Measurements from ENCODE around the gene RSPH1. TPM values are rescaled to one million over a fixed set of nuclear protein-coding genes. Genes with fewer than 3 reads are reported as not detected.

RSPH1 gene
- total RNA-seq, 1 donor, result not detected

- Histone ChIP-seq H3K4me1 (ENCODE audit: insufficient read depth, low read length) (peaks cover 12% of the 10 kb centered on the region), H3K36me3 (ENCODE audit: insufficient read depth, low read length) (no peaks in the 10 kb centered on the region), H3K79me2 (ENCODE audit: insufficient read depth, low read length) (no peaks in the 10 kb centered on the region), H4K20me1 (ENCODE audit: insufficient read depth, low read length) (no peaks in the 10 kb centered on the region), H3K27ac (ENCODE audit: low read depth, low read length) (no peak overlapping the region), H3K9me3 (ENCODE audit: low read depth, low read length) (no peaks in the 10 kb centered on the region), H3K27me3 (ENCODE audit: insufficient read depth, low read length) (no peaks in the 10 kb centered on the region), H3K4me2 (ENCODE audit: insufficient read depth, low read length) (no peak overlapping the region), H3K4me3 (ENCODE audit: insufficient read depth, low read length) (no peak overlapping the region), H2AFZ (ENCODE audit: low read length) (no peak overlapping the region)
- DNase-seq (ENCODE audit: insufficient read length, low spot score, missing footprints), result no peak
- no peak for TF ChIP-seq CTCF (IDR thresholded peaks at IDR 0.05; ENCODE audit: extremely low read depth, low read depth, low read length)
Measured at GRCh38 chr21:42493109-42494060, 2.6 kb downstream of the RSPH1 start.

- no peaks in the 10 kb centered on the region for H3K36me3 ChIP-seq (ENCODE audit: insufficient read depth, low read length)
- H3K79me2 ChIP-seq (ENCODE audit: insufficient read depth, low read length), result no peaks in the 10 kb centered on the region
- no peak for DNase-seq (ENCODE audit: insufficient read length, low spot score, missing footprints)
- no peak overlapping the region for H2AFZ ChIP-seq (ENCODE audit: low read length)
- no peaks in the 10 kb centered on the region for H3K9me3 ChIP-seq (ENCODE audit: low read depth, low read length)
- H4K20me1 ChIP-seq (ENCODE audit: insufficient read depth, low read length), result no peaks in the 10 kb centered on the region
- no peak overlapping the region for H3K27ac ChIP-seq (ENCODE audit: low read depth, low read length)
- H3K27me3 ChIP-seq (ENCODE audit: insufficient read depth, low read length), result no peaks in the 10 kb centered on the region
- TF ChIP-seq CTCF (IDR thresholded peaks at IDR 0.05; ENCODE audit: extremely low read depth, low read depth, low read length), result no peak
- H3K4me1 ChIP-seq (ENCODE audit: insufficient read depth, low read length), result peaks cover 12% of the 10 kb centered on the region
- no peak overlapping the region for H3K4me2 ChIP-seq (ENCODE audit: insufficient read depth, low read length)
- H3K4me3 ChIP-seq (ENCODE audit: insufficient read depth, low read length), result no peak overlapping the region
Measured at GRCh38 chr21:42492201-42492600, 3.8 kb downstream of the RSPH1 start.

- no peak for DNase-seq (ENCODE audit: insufficient read length, low spot score, missing footprints)
- H4K20me1 ChIP-seq (ENCODE audit: insufficient read depth, low read length), result no peaks in the 10 kb centered on the region
- H2AFZ ChIP-seq (ENCODE audit: low read length), result no peak overlapping the region
- H3K9me3 ChIP-seq (ENCODE audit: low read depth, low read length), result no peaks in the 10 kb centered on the region
- H3K79me2 ChIP-seq (ENCODE audit: insufficient read depth, low read length), result no peaks in the 10 kb centered on the region
- H3K4me2 ChIP-seq (ENCODE audit: insufficient read depth, low read length), result no peak overlapping the region
- H3K36me3 ChIP-seq (ENCODE audit: insufficient read depth, low read length), result no peaks in the 10 kb centered on the region
- H3K27me3 ChIP-seq (ENCODE audit: insufficient read depth, low read length), result no peaks in the 10 kb centered on the region
- no peak overlapping the region for H3K27ac ChIP-seq (ENCODE audit: low read depth, low read length)
- TF ChIP-seq CTCF (IDR thresholded peaks at IDR 0.05; ENCODE audit: extremely low read depth, low read depth, low read length), result no peak
- peaks cover 7% of the 10 kb centered on the region for H3K4me1 ChIP-seq (ENCODE audit: insufficient read depth, low read length)
- no peak overlapping the region for H3K4me3 ChIP-seq (ENCODE audit: insufficient read depth, low read length)
Measured at GRCh38 chr21:42491328-42491727, 4.7 kb downstream of the RSPH1 start.

- no peaks in the 10 kb centered on the region for H3K36me3 ChIP-seq (ENCODE audit: insufficient read depth, low read length)
- H3K4me3 ChIP-seq (ENCODE audit: insufficient read depth, low read length), result no peak overlapping the region
- H2AFZ ChIP-seq (ENCODE audit: low read length), result no peak overlapping the region
- H3K79me2 ChIP-seq (ENCODE audit: insufficient read depth, low read length), result no peaks in the 10 kb centered on the region
- H3K9me3 ChIP-seq (ENCODE audit: low read depth, low read length), result no peaks in the 10 kb centered on the region
- H3K27me3 ChIP-seq (ENCODE audit: insufficient read depth, low read length), result no peaks in the 10 kb centered on the region
- H3K4me1 ChIP-seq (ENCODE audit: insufficient read depth, low read length), result peaks cover 5% of the 10 kb centered on the region
- no peak for DNase-seq (ENCODE audit: insufficient read length, low spot score, missing footprints)
- TF ChIP-seq CTCF (IDR thresholded peaks at IDR 0.05; ENCODE audit: extremely low read depth, low read depth, low read length), result no peak
- no peak overlapping the region for H3K27ac ChIP-seq (ENCODE audit: low read depth, low read length)
- H3K4me2 ChIP-seq (ENCODE audit: insufficient read depth, low read length), result no peak overlapping the region
- no peaks in the 10 kb centered on the region for H4K20me1 ChIP-seq (ENCODE audit: insufficient read depth, low read length)
Measured at GRCh38 chr21:42490720-42491119, 5.3 kb downstream of the RSPH1 start.
